GM19452 (cell line): Measurements from ENCODE around the gene TBX19.
"Not testable (repeated sequence)": the region's sequence is repeated elsewhere in the genome, so short reads cannot be mapped to it uniquely, and the experiment has no call there.

ENCODE experiments used
- ATAC-seq: cut with Tn5 transposase; IDR thresholded peaks from one replicate; pipeline ENCODE4 v1.9.1; 2021; ENCODE audit not compliant: unreplicated experiment

Gene TBX19

DNA sequence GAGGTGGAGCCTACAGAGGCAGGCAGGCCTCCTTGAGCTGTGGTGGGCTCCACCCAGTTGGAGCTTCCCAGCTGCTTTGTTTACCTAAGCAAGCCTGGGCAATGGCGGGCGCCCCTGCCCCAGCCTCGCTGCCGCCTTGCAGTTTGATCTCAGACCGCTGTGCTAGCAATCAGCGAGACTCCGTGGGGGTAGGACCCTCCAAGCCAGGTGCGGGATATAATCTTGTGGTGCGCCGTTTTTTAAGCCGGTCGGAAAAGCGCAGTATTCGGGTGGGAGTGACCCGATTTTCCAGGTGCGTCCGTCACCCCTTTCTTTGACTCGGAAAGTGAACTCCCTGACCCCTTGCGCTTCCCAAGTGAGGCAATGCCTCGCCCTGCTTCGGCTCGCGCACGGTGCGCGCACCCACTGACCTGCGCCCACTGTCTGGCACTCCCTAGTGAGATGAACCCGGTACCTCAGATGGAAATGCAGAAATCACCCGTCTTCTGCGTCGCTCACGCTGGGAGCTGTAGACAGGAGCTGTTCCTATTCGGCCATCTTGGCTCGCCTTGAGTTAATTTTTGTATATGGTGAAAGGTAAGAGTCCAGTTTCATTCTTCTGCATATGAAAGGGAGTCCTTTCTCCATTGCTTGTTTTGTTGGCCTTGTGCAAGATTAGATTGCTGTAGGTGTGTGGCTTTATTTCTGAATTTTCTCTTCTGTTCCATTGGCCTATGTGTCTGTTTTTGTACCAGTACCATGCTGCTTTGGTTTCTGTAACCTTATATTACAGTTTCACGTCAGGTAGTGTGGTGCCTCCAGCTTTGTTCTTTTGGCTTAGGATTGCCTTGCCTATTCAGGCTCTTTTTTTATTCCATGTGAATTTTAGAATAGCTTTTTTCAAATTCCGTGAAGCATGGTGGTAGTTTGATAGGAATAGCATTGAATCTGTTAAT is 73.9 kb downstream of the TBX19 start:
- ATAC-seq = not testable (repeated sequence)

DNA sequence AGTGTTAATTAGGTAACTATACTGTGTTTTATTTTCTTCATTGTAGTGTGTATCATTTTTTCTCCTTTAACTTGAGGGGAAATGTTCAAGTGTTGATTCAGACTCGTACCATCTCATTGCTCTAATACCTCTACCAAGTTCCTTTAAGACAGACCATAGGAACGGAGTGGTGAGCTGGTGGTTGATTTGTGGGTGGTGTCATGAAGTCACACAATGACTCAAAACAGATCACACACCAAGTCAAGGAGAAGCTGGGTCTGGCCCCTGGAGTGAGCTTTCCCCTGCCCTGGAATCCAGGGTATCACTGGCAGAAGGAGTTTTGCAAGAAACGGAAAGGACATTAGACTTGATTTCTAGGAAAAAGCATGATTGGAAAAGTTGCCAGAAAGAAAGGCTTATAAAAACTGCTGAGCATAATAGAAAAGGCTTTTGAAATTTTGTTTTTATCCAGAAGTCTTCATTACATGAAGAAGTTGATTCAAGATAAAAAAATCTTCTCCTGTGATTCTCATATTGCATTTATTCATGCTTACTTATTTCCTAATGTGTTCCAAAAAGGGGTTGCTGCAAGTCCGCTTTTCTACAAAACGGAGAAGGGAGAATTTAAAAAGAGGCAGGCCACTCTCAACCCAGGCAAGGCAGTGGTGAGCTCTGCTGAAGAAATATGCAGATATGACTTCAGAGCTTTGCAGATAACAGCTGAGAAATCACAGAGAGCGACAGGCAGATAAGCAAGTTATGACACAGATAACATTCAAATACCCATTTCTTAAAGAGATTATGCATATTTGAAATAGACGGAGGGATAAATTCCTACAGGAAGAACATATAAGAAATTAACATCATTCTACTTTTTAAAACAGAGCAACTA is 79.7 kb downstream of the TBX19 start:
- no peak for ATAC-seq

DNA sequence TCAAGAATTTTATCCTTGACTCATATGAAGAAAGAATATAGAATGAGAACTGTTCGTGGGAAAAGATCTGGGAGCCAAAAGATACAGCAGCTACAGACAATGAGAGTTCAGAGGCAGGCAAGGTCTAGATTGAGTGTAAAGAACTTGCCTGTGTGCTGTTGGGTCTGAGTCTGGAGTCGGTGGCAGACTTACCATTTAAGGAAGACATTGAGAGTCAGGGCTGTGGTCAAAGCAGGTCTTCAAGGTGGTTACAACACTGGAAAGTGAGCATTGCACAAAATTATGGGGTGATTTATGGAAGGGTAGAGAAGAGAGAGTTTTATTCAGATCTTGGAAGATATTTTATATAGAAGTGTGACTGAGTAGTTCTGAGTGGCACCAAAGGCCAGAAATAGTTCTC is 80.6 kb downstream of the TBX19 start:
- no peak for ATAC-seq

DNA sequence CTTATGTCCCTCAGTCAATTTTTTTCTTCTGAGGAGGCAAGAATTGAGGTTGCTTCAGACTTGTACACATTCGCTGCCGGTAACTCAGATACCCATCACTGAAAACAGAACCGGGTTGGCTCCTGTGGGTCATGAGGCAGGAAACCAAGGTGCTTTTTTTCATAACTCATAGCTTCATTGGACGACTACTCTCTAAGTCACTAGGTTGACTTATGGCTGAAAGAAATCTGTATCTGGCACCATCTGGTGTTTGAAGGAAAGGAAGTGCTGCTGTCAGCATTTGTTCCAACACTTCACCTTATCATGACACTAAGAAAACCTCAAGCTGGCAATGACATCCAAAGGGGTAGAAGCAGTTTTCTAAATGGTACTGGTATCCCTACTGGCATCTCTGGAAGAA is 82.3 kb downstream of the TBX19 start:
- ATAC-seq = no peak
